NCI-H2171 treated with DMSO at 0.1 percent for 48 hours (cell line): Measurements from ENCODE around the gene RNU6-8.

ENCODE experiments used
- DNase-seq: peaks from one replicate; lab custom pipeline; 2025; lab: John Stamatoyannopoulos, UW

Gene RNU6-8

DNA sequence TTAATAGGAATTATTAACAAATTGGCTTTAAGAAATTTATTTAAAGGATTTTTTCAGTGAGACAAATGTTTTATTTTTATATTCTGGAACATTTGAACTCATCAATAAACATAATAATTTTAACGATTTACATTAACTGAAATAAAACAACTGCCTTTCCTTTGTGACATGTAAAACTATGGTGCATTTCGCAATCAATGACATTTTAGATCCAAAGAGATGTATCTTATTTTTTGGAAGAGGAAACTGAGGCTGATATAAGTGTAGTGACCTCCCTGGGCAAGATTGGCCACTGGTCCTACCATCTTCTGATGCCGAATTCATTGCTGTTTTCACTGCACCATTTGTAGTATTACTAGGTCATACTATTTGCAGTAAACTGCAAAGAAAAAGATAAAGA, 2.5 kb upstream of the RNU6-8 start:
- no peak for DNase-seq

DNA sequence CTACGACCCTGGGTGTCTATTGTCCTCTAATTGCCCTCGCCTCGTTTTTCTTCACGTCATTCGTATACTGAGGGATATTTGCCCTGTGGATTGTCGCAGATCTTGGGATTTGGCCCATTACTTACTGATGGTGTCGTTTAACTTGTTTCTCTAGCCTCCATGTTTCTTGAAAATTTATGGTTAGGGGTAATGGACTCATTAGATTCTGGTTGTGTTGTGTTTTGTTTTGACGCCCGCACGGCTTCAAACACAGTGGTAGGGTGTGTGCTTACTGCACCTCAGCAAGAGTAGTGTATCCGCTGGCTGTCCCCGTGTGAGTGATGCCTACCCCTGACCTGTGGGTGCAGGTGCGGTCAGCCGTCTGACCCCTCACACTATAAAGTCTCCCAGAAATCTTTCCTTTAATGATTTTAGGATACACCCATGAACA, 874 bp upstream of the RNU6-8 start:
- DNase-seq, result peak; percentile 75

DNA sequence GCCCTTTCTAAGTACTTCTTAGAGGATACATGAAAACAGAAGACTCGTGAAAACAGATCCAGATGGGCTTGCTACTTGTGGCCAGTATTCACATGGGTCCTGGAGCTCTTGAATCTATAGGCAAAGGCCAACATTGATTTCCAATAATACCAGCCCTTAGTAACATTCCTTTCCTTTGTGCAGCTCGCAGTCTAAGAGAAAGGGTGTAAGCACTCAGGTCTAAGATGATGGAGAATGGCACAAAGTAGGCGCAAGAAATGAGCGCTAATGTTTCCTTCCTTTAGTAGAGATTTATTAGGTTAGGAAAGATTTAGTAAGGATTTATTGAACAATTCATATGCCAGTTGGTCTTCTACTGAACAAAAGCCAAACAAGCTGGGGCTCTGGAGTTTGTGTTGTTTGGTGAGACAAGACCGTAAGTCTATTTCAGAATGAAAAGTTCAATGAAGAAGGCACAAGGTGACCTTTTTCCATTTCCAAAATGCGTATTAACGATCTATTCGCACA, 525 bp downstream of the RNU6-8 start:
- DNase-seq, result no peak

DNA sequence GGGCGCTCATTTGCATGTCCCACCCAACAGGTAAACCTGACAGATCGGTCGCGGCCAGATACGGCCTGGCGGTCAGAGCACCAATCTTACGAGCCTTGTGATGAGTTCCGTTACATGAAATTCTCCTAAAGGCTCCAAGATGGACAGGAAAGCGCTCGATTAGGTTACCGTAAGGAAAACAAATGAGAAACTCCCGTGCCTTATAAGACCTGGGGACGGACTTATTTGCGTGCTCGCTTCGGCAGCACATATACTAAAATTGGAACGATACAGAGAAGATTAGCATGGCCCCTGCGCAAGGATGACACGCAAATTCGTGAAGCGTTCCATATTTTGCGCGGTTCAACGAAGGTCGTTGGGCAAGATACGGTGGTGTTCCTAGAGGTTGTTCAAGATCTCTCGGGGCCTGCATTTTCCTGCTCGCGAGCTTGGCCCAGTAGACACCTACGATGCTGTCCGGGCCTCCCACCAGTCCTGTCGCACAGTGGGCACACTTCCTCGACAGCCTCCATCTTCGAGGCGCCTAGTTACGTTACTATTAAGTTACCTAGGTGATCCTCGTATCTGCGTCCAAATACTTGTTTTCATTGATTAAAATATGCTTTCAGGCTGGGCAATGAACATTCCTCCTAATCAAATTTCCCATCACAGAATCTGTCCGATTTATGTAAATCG, 1.1 kb downstream of the RNU6-8 start, which contains the start of gene RNU6-7:
Gene RNU6-7, plus strand, starts transcription at position 230 of the 675 bp plus-strand sequence.
- peak; percentile 93 for DNase-seq

DNA sequence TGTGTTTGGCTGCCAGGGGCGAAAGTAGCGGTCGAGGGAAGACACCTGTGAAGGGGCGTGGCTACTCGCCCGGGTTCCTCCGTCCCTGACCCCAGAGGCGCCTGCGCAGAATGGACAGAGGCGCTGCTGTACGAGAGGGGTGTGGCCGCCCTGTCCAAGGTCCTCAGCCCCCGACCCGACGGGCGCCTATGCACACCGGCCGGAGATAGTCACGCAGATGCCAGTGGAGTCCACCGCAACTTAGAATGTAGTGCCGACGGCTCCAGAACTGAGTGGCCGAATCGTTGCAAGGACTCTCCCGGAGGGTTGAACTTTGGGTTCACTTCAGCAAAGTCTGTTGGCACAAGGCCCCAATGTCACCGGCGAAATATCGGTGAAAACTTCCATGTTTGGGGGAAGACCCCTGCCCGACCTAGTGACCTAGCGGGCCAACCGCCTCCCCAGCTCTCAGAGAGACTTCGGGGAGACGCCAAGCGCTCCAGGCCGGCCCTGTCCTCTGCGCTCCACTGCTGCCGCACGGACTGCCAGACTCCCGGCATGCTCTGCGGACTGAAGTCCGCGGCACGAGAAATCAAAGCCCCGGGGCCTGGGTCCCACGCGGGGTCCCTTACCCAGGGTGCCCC, 1.8 kb downstream of the RNU6-8 start:
- DNase-seq, result peak; percentile 91

DNA sequence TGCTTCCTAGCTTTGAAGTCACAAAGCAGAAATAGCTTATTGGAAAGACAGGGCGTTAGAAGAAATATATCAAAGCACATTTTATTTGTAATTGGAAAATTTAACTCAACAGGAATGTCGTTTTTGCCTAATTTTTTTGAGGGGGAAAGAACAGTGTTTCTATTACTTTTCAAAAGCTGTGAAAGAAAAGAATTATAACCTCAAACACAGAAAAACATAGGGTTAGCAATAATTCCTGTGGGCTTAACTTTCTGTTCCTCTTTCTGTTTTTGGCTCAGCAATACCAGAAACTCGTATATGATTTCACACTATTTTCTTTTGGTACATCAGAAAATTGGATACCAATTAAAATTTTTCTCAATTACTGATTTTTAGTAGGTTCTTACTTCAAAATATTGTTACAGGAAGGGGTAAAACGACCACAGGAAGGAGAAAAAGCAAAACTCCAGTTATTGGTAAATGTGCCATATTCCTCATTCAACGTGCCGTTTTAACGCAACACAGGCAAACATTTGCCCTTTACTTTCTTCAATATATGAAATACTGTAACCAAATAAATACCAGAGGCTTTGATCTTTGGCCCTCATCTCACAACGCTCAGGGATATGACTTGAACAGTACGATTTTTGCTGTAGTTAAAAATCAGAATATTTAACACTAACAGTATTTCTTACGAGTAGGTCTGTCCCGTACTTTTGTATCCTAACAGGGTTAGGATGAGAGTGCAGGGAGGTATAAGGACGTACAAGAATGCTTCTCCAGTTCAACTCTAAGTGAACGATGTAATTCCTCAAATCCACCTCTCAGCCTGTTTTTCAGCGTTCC, 2.5 kb downstream of the RNU6-8 start:
- DNase-seq, result no peak

DNA sequence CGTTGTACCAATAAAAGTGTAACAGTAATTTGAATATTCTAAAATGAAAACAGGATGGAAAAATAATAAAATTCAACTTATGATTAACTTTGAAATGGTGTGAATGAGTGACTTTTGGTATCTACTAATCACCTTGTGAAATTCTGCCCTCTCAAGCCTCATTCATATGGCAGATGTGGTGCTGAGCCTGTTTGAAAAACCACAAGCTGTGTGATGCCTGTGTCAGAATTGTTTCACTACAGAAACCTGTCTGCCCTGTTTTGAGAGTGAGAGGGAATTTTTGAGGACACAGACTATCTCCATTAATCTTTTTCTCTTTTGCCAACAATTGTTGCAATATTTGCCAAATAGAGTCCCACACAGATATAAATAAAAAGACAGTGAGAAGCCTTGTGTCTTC, 5.2 kb downstream of the RNU6-8 start:
- no peak for DNase-seq

DNA sequence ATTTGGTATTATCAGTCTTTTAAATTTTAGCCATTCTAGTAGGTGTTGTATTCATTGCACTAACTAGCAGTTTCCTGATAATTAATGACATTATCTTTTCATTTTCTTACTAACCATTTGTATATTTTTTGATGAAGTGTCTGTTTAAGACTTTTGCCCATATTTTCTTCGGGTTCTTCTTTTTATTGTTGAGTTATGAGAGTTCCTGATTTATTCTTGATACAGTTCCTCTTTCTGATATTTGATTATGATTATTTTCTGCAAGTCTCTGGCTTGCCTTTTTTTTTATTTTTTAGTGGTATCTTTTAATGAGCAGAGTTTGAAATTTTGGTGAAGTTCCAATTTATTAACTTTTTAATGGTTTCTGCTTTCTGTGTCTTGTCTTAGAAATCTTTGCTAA, 7.4 kb downstream of the RNU6-8 start:
- DNase-seq, result no peak

DNA sequence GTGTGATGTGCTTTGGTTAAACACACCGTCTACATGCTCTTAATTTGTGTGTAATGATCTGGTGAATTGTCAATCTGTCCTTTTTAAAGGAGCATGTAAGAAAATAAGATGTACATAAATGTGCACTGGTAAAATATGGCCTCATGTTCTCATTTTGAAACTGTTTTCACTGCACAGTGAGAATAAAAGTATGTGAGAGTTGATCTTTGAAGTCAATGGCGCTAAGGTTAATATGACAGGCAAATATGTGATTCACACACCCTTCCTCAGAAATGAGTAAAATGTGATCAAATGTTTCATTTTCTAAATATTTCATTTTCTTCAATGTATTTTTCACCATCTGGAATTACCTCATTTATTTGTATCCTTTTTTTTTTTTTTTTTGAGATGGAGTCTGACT, 9.5 kb downstream of the RNU6-8 start:
- no peak for DNase-seq

DNA sequence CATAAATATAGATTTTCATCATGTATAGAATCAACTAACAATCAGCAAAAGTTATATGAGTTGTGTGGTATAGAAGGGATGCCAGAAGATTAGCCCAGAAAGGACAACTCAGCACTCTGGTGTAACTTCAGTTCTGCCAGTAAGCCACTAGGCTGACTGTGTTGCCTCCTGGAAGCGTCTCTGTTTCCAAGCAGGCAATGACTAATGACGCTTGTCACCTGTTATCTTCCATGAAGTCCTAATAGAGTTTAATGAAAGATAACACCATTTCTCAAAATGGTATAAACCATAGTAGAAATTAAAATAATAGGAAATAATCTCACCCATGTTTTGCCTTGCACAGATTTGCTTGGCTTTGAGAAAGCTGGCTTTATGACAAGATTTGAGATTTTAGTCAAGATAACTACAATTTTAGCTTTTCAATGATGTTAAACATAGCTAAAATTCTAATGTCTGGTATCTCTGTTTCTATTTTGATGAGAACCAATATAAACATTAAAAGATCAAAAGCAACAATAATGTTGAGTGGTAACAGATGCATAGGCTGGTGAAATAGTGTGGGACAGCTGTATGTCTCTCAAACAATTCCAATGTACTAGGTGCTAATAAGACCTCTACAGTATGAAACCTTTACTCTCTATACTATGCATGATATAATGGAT, 10.2 kb downstream of the RNU6-8 start:
- no peak for DNase-seq

DNA sequence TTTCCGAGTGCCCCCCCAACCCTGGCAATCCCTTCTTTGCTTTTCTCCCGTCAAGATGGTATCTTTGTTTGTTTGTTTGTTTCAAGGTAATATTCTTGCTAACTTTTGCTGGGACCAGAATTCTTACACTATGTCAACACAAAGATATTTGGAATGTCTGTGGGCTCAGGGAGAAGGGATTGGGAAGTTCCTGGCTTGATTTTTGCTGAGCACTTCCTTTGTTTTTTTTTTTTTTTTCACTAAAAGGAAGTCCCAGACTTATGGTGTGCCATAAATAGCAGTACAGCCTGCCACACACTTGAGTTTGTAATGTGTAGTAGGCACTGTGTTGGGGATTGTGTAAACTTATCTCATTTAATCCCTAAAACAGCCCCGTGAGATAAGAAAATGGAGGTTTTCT, 12.4 kb downstream of the RNU6-8 start:
- no peak for DNase-seq

DNA sequence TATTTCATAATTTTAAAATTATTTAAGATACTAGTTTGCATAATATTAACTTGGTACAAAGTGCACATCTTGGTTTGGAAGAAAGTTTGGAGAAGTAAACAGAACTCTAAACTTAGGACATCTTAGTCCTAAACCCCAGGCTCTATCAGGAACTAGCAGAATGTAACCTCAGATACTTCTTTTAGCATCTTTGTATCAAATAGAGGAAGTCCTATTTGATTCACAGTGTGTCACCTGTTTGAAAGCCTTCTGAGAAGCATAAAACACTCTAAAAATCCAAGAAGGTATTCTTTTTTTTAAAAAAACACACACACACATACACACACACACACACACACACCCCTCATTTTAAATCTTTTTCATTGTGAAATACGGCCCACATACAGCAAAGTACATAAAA, 13.3 kb downstream of the RNU6-8 start:
- DNase-seq, result no peak

DNA sequence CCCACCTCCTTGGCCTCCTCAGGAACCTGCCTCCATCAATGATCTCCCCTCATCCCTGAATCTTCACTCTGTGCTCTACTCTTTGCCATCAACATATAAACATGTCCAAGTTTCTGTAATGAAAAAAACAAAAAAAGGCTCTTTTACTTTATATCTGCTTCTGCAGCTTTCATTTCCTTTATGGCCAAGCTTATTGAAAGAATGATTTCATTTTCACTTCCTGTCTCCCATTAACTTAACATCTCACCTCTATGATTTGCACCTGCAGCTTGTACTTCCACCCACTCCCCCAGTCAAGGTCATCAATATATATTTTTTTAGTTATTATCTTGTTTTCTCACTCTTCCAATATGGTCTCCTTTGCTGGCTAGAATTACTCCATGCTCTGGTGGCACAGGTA, 16.8 kb downstream of the RNU6-8 start:
- DNase-seq, result no peak

DNA sequence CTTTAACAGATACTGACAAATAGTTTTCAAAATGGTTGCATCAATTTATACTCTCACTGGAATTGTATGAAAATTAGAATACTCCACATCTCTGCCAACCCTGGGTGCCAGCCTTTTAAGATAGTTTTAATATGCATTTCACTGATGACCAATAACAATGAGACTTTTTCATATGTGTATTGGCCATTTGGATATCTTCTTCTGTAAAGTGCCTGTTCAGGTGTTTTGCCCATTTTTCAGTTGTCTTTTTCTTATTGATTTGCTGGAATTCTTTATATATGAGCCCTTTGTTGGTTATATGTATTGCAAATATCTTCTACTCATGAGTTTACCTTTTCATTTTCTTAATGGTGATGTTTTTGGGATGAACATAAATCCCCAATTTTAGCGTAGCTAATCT, 18.0 kb downstream of the RNU6-8 start:
- DNase-seq, result no peak

DNA sequence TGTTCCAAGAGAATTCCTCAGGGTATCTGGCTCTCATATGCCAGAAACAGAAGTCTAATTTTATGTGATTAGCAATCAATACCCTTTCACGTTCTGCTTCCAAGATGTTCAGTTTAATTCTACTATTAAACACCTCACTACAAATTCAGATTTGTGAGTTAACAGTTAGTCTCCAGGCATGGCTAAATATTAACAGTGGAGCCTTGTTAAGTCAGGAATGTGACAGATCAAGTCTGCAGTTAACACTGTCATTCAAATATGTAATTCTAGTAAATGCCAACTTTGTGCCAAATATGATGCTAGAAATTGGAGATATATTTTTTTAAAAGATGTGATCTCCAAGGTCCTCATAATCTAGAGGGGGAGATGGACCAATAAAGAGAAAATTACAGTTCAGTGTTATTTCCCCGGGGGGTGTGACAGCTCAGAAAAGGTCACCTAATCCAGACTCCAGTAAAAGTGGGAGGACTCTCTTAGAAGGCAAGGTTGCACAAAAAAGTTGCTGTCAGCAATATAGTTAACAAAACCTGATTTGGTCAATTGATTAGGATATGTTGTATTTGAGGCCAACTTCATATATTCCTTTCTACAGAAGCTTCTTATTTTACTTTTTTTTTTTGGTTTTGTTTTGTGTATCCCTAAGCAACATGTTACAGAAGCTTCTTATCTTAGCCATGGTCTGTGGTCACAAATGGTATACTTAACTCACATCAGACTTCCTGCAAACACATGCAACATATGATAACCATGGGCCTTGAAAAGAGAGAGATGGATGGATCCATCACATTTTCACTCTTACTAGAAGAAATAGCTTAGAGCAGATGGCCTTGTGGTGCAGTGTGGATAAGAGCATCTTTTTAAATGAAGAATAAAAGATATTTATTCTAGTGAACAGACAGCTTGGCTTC, 19.7 kb downstream of the RNU6-8 start:
- DNase-seq, result no peak

DNA sequence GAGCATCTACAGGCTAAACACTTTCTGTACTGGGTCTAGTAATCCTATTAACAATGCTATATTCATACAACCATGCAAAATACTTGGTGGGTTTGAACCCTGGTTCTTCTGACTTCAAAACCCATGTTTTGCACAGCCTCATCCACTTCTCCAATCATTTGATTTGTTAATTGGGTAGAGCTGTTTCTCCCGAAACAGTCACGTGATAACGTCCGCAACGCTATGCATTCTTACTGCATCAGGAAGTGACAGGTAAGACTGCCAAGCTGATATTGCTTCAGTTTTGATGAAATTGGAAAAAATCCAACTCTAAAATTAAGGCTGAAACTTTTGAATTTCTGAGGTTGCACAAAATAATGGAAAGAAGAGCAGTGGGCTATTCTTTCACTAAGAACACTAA, 31.6 kb downstream of the RNU6-8 start:
- DNase-seq, result no peak

DNA sequence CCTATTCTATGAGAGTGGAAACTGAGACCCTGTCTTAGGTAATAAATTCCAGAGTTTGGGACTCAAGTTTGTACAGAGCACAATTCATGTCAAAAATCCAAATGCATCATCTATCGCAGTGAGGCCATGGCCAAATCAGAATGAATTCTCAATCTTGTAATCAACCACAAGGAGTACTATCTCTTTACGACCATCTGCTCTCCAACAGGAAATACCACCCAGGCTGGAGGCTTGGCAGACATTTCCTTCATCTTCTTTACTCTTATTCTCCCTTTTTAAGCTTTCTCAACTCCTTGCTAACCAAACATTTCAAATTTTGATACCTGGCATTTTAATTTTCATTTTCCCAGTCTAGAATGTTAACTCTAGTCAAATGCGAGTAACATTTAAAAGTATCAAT, 33.9 kb downstream of the RNU6-8 start:
- no peak for DNase-seq

DNA sequence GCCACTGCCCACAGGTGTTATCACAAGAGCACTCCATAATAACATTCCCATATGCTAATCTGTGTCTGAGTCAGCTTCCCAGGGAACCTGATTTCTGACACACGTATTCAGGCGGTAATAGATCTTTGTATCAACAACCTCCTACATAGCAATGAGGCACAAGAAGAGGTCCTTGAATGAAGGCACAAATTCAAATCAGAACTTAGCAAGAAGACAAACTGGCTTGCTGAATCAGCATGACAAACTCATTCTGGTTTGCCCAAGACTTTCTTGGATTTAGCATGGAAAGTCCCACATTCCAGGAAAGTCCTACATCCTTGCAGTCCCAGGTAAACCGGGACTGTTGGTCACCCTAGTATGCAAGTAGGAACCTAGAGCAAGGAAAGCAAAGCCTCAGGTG, 35.2 kb downstream of the RNU6-8 start:
- no peak for DNase-seq

DNA sequence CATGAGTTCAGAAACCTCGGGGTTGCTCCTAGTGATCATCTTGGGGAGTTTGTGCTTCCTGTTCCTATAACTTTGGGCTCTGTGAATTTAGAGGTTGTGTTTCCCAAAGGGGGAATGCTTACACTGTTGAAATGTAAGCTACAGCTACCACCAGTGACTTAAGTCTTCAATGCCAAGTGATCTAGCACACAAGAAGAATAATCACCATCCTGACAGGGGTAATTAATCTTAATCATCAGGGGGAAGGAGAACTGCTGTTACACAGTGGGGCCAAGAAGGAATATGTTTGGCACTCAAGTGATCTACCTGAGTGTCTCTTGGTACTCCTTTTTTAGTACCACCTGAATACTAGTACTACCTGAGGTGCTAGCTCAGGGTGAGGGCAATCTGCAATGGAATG, 36.1 kb downstream of the RNU6-8 start:
- no peak for DNase-seq

DNA sequence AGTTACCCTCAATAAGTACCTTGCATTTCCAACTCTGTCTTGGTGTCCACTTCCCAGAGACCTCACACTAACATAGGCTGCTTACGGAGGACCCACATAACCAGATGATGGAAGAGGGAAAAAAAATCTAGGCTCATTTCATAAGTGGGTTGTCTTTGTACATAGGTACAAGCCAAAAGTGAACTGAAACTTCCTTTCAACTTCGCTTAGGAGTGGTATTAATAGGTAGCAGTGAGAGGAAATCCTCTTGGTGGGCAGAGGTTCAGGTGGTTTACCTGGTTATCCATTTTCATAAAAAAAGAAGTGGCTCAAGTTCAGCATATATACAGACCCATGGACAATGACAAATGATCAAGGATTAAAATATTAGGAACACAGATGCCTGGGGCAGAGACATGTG, 37.0 kb downstream of the RNU6-8 start:
- no peak for DNase-seq
